Panc1 (cell line): ENCODE measurements around the gene ADAM11. TPM values are rescaled to one million over a fixed set of nuclear protein-coding genes. Genes with fewer than 3 reads are reported as not detected.

Source experiments
- ATAC-seq: fragments of 200-7000 bp; cut with Tn5 transposase; 2 replicates; pipeline ENCODE4 v1.9.1; 2020; ENCODE audit warnings: mild to moderate bottlenecking, moderate library complexity
- BruUV-seq: library from RNA; stranded (reverse); fragments of 400-500 nt; replicated peaks from 2 replicates; lab custom pipeline; 2021; lab: Mats Ljungman, UMichigan
- CTCF ChIA-PET: fragments of 300-600 bp; sonication (Branson Sonifier 250); formaldehyde crosslinking; loops from one replicate; lab custom pipeline; 2022; ENCODE audit warnings: antibody characterized with exemption; lab: Charles Lee
- POLR2A ChIA-PET: fragments of 300-600 bp; sonication (Branson Sonifier 250); formaldehyde crosslinking; loops from one replicate; lab custom pipeline; 2022; ENCODE audit warnings: antibody characterized with exemption; lab: Charles Lee
- DNase-seq: peaks from one replicate; pipeline ENCODE4 v3.0.0-alpha.2; 2010; ENCODE audit warnings: low read depth, low spot score
- H3K27ac ChIP-seq: 2 replicates; pipeline ENCODE4 v1.5.1; 2011; ENCODE audit warnings: mild to moderate bottlenecking, low read length, inconsistent platforms
- H3K27me3 ChIP-seq: fragments of 200-500 bp; sonication (Bioruptor generic); 2 replicates; pipeline ENCODE4 v1.6.0; 2014; ENCODE audit warnings: low read length, inconsistent platforms; ENCODE audit not compliant: control insufficient read depth, insufficient read depth
- H3K36me3 ChIP-seq: fragments of 200-500 bp; sonication (Bioruptor generic); 2 replicates; pipeline ENCODE4 v1.5.1; 2014; ENCODE audit warnings: inconsistent platforms, mild to moderate bottlenecking, low read length, moderate library complexity; ENCODE audit not compliant: control insufficient read depth, insufficient read depth
- H3K4me1 ChIP-seq: 2 replicates; pipeline ENCODE4 v1.5.1; 2011; ENCODE audit warnings: inconsistent platforms, mild to moderate bottlenecking, low read length, moderate library complexity; ENCODE audit not compliant: control insufficient read depth, insufficient read depth
- H3K4me3 ChIP-seq, 2 experiments: 2 replicates each; pipeline ENCODE4 v1.5.1; 2011 to 2012; ENCODE audit warnings: low read depth in 2 of 2, low read length in 2 of 2, mild to moderate bottlenecking in 2 of 2, inconsistent platforms in 1 of 2, moderate library complexity in 1 of 2
- H3K9me3 ChIP-seq: fragments of 200-500 bp; sonication (Bioruptor generic); 2 replicates; pipeline ENCODE4 v1.5.1; 2014; ENCODE audit warnings: low read depth, mild to moderate bottlenecking, inconsistent platforms, low read length, moderate library complexity; ENCODE audit not compliant: control insufficient read depth, insufficient read depth
- CTCF ChIP-seq: fragments of 450-650 bp; IDR thresholded peaks from 2 replicates; pipeline ENCODE4 v1.5.1; 2017; ENCODE audit warnings: mild to moderate bottlenecking
- POLR2AphosphoS5 ChIP-seq: IDR thresholded peaks from 2 replicates; pipeline ENCODE4 v1.6.1; 2012; ENCODE audit warnings: mild to moderate bottlenecking, low read depth, low read length, moderate library complexity
- REST ChIP-seq, 2 experiments: IDR thresholded peaks; 2 replicates each; pipeline ENCODE4 v1.6.1; 2011 to 2012; ENCODE audit warnings: low read depth in 2 of 2, control low read depth in 1 of 2, low read length in 1 of 2, mild to moderate bottlenecking in 1 of 2, moderate library complexity in 1 of 2; ENCODE audit not compliant: insufficient read depth in 1 of 2
- SIN3A ChIP-seq: IDR thresholded peaks from 2 replicates; pipeline ENCODE4 v1.6.1; 2012; ENCODE audit warnings: low read depth, mild to moderate bottlenecking, low read length, moderate library complexity, borderline replicate concordance; ENCODE audit not compliant: insufficient read depth
- TCF7L2 ChIP-seq: IDR thresholded peaks from 2 replicates; pipeline ENCODE4 v1.6.1; 2011; ENCODE audit warnings: mild to moderate bottlenecking, low read depth, low read length, inconsistent platforms
- in situ Hi-C: cut with HindIII; loops from 2 replicates; pipeline ENCODE4 v1.10.0; 2016; ENCODE audit warnings: low sequenced_read_pairs, low pct_unique_long_range_greater_than_20kb
- intact Hi-C: fragments of 100-400 bp; cut with micrococcal nuclease; formaldehyde crosslinking; loops from one replicate; pipeline ENCODE4 v1.10.0; 2022; ENCODE audit not compliant: unreplicated experiment
- total RNA-seq: library from RNA; stranded (reverse); gene quantifications from one replicate; pipeline ENCODE4 v1.2.1, GENCODE V29; 2021; ENCODE audit not compliant: unreplicated experiment

The ADAM11 gene
- total RNA-seq, 1 experiment from 2014 or later = 3.5 TPM

- Histone ChIP-seq H3K4me1 (peaks cover 3% of the 10 kb centered on the region), H3K36me3 (no peaks in the 10 kb centered on the region), H3K27ac (no peak overlapping the region), H3K27me3 (no peaks in the 10 kb centered on the region), H3K9me3 (no peaks in the 10 kb centered on the region), H3K4me3 (no peak overlapping the region)
- intact Hi-C loops (no loop called here), in situ Hi-C loops (no loop called here)
- ATAC-seq (no peak), DNase-seq (no peak)
- CTCF ChIA-PET = no interaction called here
- POLR2A ChIA-PET = no interaction called here
- TF ChIP-seq TCF7L2 = no peak
- no peak for TF ChIP-seq POLR2AphosphoS5
- TF ChIP-seq SIN3A = no peak
- no peak for TF ChIP-seq REST (IDR thresholded peaks at IDR 0.05; ENCODE audit: insufficient read depth in 1 of 2, low read depth in 2 of 2, low read length in 1 of 2)
- no peak for TF ChIP-seq CTCF
- BruUV-seq = no TSS peak
Measured at GRCh38 chr17:44780845-44781480, 22.2 kb downstream of the ADAM11 start.

GRCh38 chr17:44781551-44782325, 22.9 kb downstream of the ADAM11 start:
- Histone ChIP-seq H3K27me3 (no peaks in the 10 kb centered on the region), H3K27ac (no peak overlapping the region), H3K4me1 (no peaks in the 10 kb centered on the region; the same call in none of the 2 replicates), H3K36me3 (no peaks in the 10 kb centered on the region), H3K9me3 (no peaks in the 10 kb centered on the region), H3K4me3 (no peak overlapping the region)
- no TSS peak for BruUV-seq
- CTCF ChIA-PET = no interaction called here
- DNase-seq (no peak), ATAC-seq (no peak)
- no peak for TF ChIP-seq TCF7L2
- no peak for TF ChIP-seq SIN3A
- no peak for TF ChIP-seq POLR2AphosphoS5
- no peak for TF ChIP-seq CTCF
- TF ChIP-seq REST (IDR thresholded peaks at IDR 0.05; ENCODE audit: insufficient read depth in 1 of 2, low read depth in 2 of 2, low read length in 1 of 2) = no peak
- in situ Hi-C loops (no loop called here), intact Hi-C loops (no loop called here)
- POLR2A ChIA-PET = no interaction called here
